T-cell (primary cell): ENCODE data around the gene CLIC5. TPM values are rescaled to one million over a fixed set of nuclear protein-coding genes. Genes with fewer than 3 reads are reported as not detected.

ENCODE experiments used
- ATAC-seq, 4 experiments: fragments of 200-7000 bp in 3 of 4; fragments of 150-1000 bp in 1 of 4; cut with Tn5 transposase; replicated peaks in 1 of 4; 1 replicate in 3 of 4; 2 replicates in 1 of 4; pipeline ENCODE4 v1.10.0; 2021; ENCODE audit warnings: moderate library complexity in 3 of 4, mild to moderate bottlenecking in 2 of 4, moderate number of reproducible peaks in 1 of 4
- CTCF ChIA-PET, 2 donors: fragments of 300-600 bp; sonication (Branson Sonifier 250); formaldehyde crosslinking; loops; one replicate each; lab custom pipeline; 2022; ENCODE audit warnings: antibody characterized with exemption in 2 of 2; lab: Charles Lee
- POLR2A ChIA-PET, 2 donors: fragments of 300-600 bp; sonication (Branson Sonifier 250); formaldehyde crosslinking; loops; one replicate each; lab custom pipeline; 2022; ENCODE audit warnings: antibody characterized with exemption in 2 of 2; lab: Charles Lee
- DNase-seq, 35 experiments: peaks; one replicate each; pipeline versions ENCODE4 v3.0.0 to v3.0.0-alpha.2; 2013 to 2023
- H3K27ac ChIP-seq: one replicate; pipeline ENCODE4 v1.5.1; 2013; ENCODE audit warnings: low read length
- H3K27me3 ChIP-seq, 2 experiments: replicated peaks in 1 of 2; 1 replicate in 1 of 2; 2 replicates in 1 of 2; pipeline versions ENCODE4 v1.6.1 to v1.7.0; 2013; ENCODE audit warnings: low read length in 1 of 2, mixed read lengths in 1 of 2; ENCODE audit not compliant: control insufficient read depth in 2 of 2, insufficient read depth in 2 of 2; ENCODE audit errors: extremely low read depth in 1 of 2
- H3K36me3 ChIP-seq, 2 donors: 1 replicate in 1 of 2; 2 replicates in 1 of 2; pipeline versions ENCODE4 v1.6.1 to v1.7.0; 2013; ENCODE audit warnings: low read length in 1 of 2; ENCODE audit not compliant: control insufficient read depth in 2 of 2, insufficient read depth in 1 of 2; ENCODE audit errors: extremely low read depth in 1 of 2
- H3K4me1 ChIP-seq, 2 experiments: 1 replicate in 1 of 2; 2 replicates in 1 of 2; pipeline versions ENCODE4 v1.6.1 to v1.7.0; 2013; ENCODE audit warnings: low read length in 2 of 2, mixed read lengths in 1 of 2; ENCODE audit not compliant: insufficient read depth in 2 of 2, control insufficient read depth in 1 of 2; ENCODE audit errors: extremely low read depth in 1 of 2
- H3K4me3 ChIP-seq, 2 donors: 1 replicate in 1 of 2; 2 replicates in 1 of 2; pipeline versions ENCODE4 v1.5.1 to v1.7.0; 2013; ENCODE audit warnings: mild to moderate bottlenecking in 2 of 2, low read length in 1 of 2, moderate library complexity in 1 of 2; ENCODE audit not compliant: control insufficient read depth in 1 of 2; ENCODE audit errors: extremely low read depth in 1 of 2
- H3K9me3 ChIP-seq: 2 replicates; pipeline ENCODE4 v1.7.0; 2013
- H3K27ac Mint-ChIP-seq, 2 donors: one replicate each; pipeline ENCODE4 v1.8.0; 2020 to 2021; ENCODE audit warnings: mild to moderate bottlenecking in 2 of 2, mixed read lengths in 2 of 2
- H3K27me3 Mint-ChIP-seq, 2 donors: one replicate each; pipeline ENCODE4 v1.8.0; 2021 to 2022; ENCODE audit warnings: mixed read lengths in 2 of 2
- H3K36me3 Mint-ChIP-seq: one replicate; pipeline ENCODE4 v1.8.0; 2021; ENCODE audit warnings: mixed read lengths
- H3K4me1 Mint-ChIP-seq, 3 donors: one replicate each; pipeline ENCODE4 v1.8.0; 2020 to 2022; ENCODE audit warnings: mixed read lengths in 3 of 3, mild to moderate bottlenecking in 1 of 3
- H3K4me3 Mint-ChIP-seq, 3 donors: one replicate each; pipeline ENCODE4 v1.8.0; 2020 to 2022; ENCODE audit warnings: mild to moderate bottlenecking in 3 of 3, mixed read lengths in 3 of 3, moderate library complexity in 3 of 3
- H3K9me3 Mint-ChIP-seq, 3 donors: one replicate each; pipeline ENCODE4 v1.8.0; 2020 to 2022; ENCODE audit warnings: mixed read lengths in 3 of 3
- WGBS: methylation state at CpG from one replicate; pipeline ENCODE4 v1.1.5; 2013; ENCODE audit warnings: missing lambda C conversion rate; ENCODE audit not compliant: insufficient coverage; 5-methylcytosine and 5-hydroxymethylcytosine counted together
- total RNA-seq, 35 experiments: library from RNA in 6 of 35; stranded (reverse) in 6 of 35; fragments of 120-200 nt in 1 of 35; gene quantifications; one replicate each; pipeline versions ENCODE4 v1.2.1 to v1.2.4 and lab custom pipeline; 2013 to 2026

The CLIC5 gene
- total RNA-seq, 5 donors from 2014 or later (not counting 1 experiment from before 2014, with no cell fraction given) = 3.8 to 17.8 (median 7.1) TPM

DNA sequence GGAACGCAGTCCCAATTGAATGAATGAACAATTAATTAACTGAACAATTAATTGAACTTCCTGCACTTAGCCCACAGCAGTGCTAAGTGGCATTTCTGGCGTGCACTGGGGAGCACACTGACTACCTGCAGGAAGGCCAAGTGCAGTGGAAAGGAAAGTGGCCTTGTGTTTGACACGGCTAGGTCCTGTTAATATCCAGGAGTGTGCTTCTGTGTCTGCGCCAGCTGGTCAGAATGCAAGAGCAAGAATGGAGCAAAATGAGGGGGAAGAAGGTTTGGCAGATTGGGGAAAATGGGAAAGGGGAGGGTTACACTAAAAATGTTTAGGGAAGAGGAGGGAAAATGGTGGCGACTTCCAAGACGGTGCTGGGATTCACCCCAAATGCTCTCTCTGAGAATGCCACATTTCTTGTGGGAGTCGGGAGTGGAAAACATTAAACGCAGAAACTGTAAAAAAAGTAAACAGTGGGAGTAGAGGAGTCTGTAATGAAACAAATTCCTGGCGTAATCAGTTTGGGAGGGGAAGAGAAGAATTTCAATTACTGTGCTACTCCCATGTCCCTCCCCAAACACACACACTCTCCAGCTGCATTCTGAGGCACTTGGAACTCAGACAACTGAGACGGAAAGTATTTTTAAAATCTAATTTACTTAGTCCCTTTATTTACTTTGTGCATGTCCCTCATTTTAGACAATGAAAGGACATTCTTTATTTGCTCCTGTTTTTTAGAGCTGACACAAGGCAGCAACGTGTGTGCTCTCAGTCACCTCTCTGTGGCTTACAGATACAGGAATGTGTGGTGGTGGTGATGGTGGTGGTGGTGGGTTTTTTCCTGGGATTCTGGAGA is 64.1 kb downstream of the CLIC5 start:
- Mint-ChIP-seq H3K4me1 (no peaks in the 10 kb centered on the region), H3K4me3 (no peak overlapping the region), H3K27ac (no peak overlapping the region), H3K36me3 (peaks cover 56% of the 10 kb centered on the region), H3K9me3 (no peaks in the 10 kb centered on the region), H3K27me3 (no peaks in the 10 kb centered on the region)
- Histone ChIP-seq H3K4me1 (no peaks in the 10 kb centered on the region), H3K9me3 (no peaks in the 10 kb centered on the region), H3K27ac (no peak overlapping the region), H3K36me3 (peaks cover 0 to 3% of the 10 kb centered on the region in 2 donors), H3K4me3 (no peak overlapping the region), H3K27me3 (no peaks in the 10 kb centered on the region)
- WGBS = 89% methylated on average over 7 of the region's 11 CpGs
- POLR2A ChIA-PET = no interaction called here
- no peak for ATAC-seq
- CTCF ChIA-PET = no interaction called here
- DNase-seq = no peak

DNA sequence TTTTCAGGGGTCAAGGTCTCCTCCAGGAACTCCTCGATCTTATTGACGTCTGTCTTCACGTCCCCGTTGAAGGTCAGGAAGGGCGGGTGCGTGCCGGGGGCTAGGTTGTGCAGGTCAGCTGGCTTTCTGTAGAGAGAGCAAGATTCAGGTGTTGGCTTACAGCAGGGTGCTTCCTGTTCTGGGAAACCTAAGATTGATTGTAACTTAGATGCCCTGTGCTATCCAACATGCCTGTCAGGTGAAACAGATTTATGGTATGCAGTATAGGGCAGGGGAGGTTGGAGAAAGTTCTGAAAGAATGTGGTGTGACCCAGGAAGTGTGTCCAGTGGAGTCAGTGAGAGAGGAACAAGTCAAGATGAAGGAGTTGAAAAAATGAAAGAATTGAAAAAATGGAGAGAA is 66.4 kb downstream of the CLIC5 start:
- ChIA-PET CTCF (no interaction called here), POLR2A (no interaction called here)
- no peaks in the 10 kb centered on the region for H3K4me1 ChIP-seq
- H3K27me3 Mint-ChIP-seq = no peaks in the 10 kb centered on the region
- no peaks in the 10 kb centered on the region for H3K9me3 ChIP-seq
- ATAC-seq = no peak
- no peak for DNase-seq
- peaks cover 55% of the 10 kb centered on the region for H3K36me3 Mint-ChIP-seq
- H3K27ac ChIP-seq = no peak overlapping the region
- H3K4me3 Mint-ChIP-seq = no peak overlapping the region
- WGBS = no CpG with 5 or more reads among the region's 7 CpGs
- no peak overlapping the region for H3K4me3 ChIP-seq
- no peak overlapping the region for H3K27ac Mint-ChIP-seq
- H3K4me1 Mint-ChIP-seq = no peaks in the 10 kb centered on the region
- no peaks in the 10 kb centered on the region for H3K27me3 ChIP-seq
- no peaks in the 10 kb centered on the region for H3K9me3 Mint-ChIP-seq
- peaks cover 0 to 3% of the 10 kb centered on the region in 2 donors for H3K36me3 ChIP-seq

GRCh38 chr6:45947807-45948206 is 67.9 kb downstream of the CLIC5 start:
- ChIA-PET CTCF (interaction anchor here (0.5 to 1.3 kb wide), 2 partner anchors 17 to 1318 kb away, joined by 3 to 9 read pairs; no protein-coding TSS in a partner anchor), POLR2A (no interaction called here)
- Histone ChIP-seq H3K9me3 (no peaks in the 10 kb centered on the region), H3K27ac (no peak overlapping the region), H3K27me3 (no peaks in the 10 kb centered on the region), H3K4me1 (no peaks in the 10 kb centered on the region), H3K36me3 (peaks cover 0 to 3% of the 10 kb centered on the region in 2 donors), H3K4me3 (no peak overlapping the region)
- no peaks in the 10 kb centered on the region for H3K27me3 Mint-ChIP-seq
- no peak overlapping the region for H3K4me3 Mint-ChIP-seq
- H3K9me3 Mint-ChIP-seq = no peaks in the 10 kb centered on the region
- H3K36me3 Mint-ChIP-seq = peaks cover 48% of the 10 kb centered on the region
- DNase-seq (no peak), ATAC-seq (no peak)
- H3K27ac Mint-ChIP-seq = no peak overlapping the region
- H3K4me1 Mint-ChIP-seq = no peaks in the 10 kb centered on the region

DNA sequence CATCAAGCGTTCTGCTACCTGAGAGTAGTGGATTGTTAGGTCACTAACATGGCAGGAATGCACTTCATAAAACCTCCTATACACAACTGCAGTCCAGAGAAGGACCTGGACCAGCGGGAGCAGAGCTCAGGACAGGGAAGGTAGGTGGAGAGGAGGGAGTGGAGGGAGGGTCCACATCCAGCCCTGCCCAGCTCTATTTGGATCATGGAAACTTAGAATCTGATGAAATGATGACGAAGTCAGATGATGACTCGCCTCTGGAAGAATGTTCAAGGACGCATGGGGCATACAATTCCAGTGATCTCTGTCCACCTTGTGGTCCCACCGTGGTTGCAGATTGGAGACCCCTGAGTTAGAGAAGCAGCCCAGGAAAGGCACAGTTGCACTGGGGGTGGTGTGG is 68.8 kb downstream of the CLIC5 start:
- Mint-ChIP-seq H3K4me3 (no peak overlapping the region), H3K27ac (no peak overlapping the region), H3K36me3 (peaks cover 38% of the 10 kb centered on the region), H3K4me1 (no peaks in the 10 kb centered on the region), H3K27me3 (no peaks in the 10 kb centered on the region), H3K9me3 (no peaks in the 10 kb centered on the region)
- ATAC-seq = no peak
- no peak overlapping the region for H3K4me3 ChIP-seq
- no peak for DNase-seq
- POLR2A ChIA-PET = no interaction called here
- CTCF ChIA-PET = no interaction called here
- WGBS = 87% methylated on average over 4 of the region's 6 CpGs
- H3K4me1 ChIP-seq = no peaks in the 10 kb centered on the region
- peaks cover 0 to 3% of the 10 kb centered on the region in 2 donors for H3K36me3 ChIP-seq
- no peaks in the 10 kb centered on the region for H3K27me3 ChIP-seq
- no peak overlapping the region for H3K27ac ChIP-seq
- H3K9me3 ChIP-seq = no peaks in the 10 kb centered on the region

DNA sequence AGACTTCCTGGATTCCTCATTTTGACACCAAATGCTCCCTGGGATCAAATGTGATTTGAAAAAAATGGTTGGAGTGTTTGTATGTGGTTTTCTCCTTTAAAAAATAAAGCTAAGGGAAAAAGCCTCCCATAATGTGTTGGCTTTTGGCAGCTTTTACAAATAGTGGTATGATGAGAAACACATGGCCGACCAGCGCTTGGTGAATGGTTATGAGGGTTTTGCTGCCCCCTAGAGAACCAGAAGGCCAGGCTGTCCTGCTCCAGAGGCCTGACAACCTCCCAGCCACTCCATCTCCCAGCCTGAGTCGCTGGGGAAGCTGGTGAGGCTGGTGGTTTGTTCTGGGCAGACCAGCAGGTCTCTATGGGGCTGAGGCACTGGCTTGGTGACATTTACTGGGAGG is 69.3 kb downstream of the CLIC5 start:
- H3K9me3 ChIP-seq = no peaks in the 10 kb centered on the region
- H3K36me3 ChIP-seq = peaks cover 0 to 3% of the 10 kb centered on the region in 2 donors
- H3K27me3 ChIP-seq = no peaks in the 10 kb centered on the region
- DNase-seq = no peak
- no peak overlapping the region for H3K4me3 ChIP-seq
- no CpG with 5 or more reads among the region's 3 CpGs for WGBS
- no peak overlapping the region for H3K4me3 Mint-ChIP-seq
- H3K27me3 Mint-ChIP-seq = no peaks in the 10 kb centered on the region
- no peaks in the 10 kb centered on the region for H3K9me3 Mint-ChIP-seq
- no peak for ATAC-seq
- CTCF ChIA-PET = interaction anchor here in 1 of 2 donors (0.6 kb wide), 1 partner anchor 23 kb away, joined by 5 read pairs; no protein-coding TSS in a partner anchor
- no peaks in the 10 kb centered on the region for H3K4me1 Mint-ChIP-seq
- no peak overlapping the region for H3K27ac Mint-ChIP-seq
- H3K4me1 ChIP-seq = no peaks in the 10 kb centered on the region
- no peak overlapping the region for H3K27ac ChIP-seq
- POLR2A ChIA-PET = no interaction called here
- peaks cover 34% of the 10 kb centered on the region for H3K36me3 Mint-ChIP-seq

GRCh38 chr6:45942953-45943352 is 72.7 kb downstream of the CLIC5 start:
- Mint-ChIP-seq H3K27ac (no peak overlapping the region), H3K4me1 (no peaks in the 10 kb centered on the region), H3K4me3 (no peak overlapping the region), H3K9me3 (no peaks in the 10 kb centered on the region), H3K27me3 (no peaks in the 10 kb centered on the region), H3K36me3 (peaks cover 32% of the 10 kb centered on the region)
- ATAC-seq (no peak), DNase-seq (no peak)
- ChIA-PET POLR2A (no interaction called here), CTCF (interaction anchor here in 1 of 2 donors (0.7 kb wide), 1 partner anchor 497 kb away, joined by 3 read pairs; no protein-coding TSS in a partner anchor)
- Histone ChIP-seq H3K27ac (no peak overlapping the region), H3K36me3 (peaks cover 0 to 3% of the 10 kb centered on the region in 2 donors), H3K27me3 (no peaks in the 10 kb centered on the region), H3K4me1 (no peaks in the 10 kb centered on the region), H3K9me3 (no peaks in the 10 kb centered on the region), H3K4me3 (no peak overlapping the region)
- 100% methylated on average over 2 of the region's 3 CpGs for WGBS
